CD4-positive, CD25-positive, alpha-beta regulatory T cell (primary cell): ENCODE results near the gene MEIS1. TPM values are rescaled to one million over a fixed set of nuclear protein-coding genes. Genes with fewer than 3 reads are reported as not detected.

Experiments
- ATAC-seq, 2 donors: fragments of 150-1000 bp; cut with Tn5 transposase; one replicate each; pipeline ENCODE4 v1.10.0; 2021; ENCODE audit warnings: low read depth in 2 of 2, moderate number of reproducible peaks in 2 of 2, moderate library complexity in 1 of 2
- DNase-seq, 3 donors: peaks; one replicate each; pipeline versions ENCODE4 v3.0.0 to v3.0.0-alpha.2; 2012 to 2022; ENCODE audit warnings: mixed read lengths in 1 of 3
- H3K27ac ChIP-seq: one replicate; pipeline ENCODE4 v1.7.0; 2013; ENCODE audit warnings: mild to moderate bottlenecking, low read length; ENCODE audit not compliant: insufficient read depth, poor library complexity, severe bottlenecking
- H3K27me3 ChIP-seq: one replicate; pipeline ENCODE4 v1.7.0; 2013; ENCODE audit warnings: low read length; ENCODE audit not compliant: control insufficient read depth, insufficient read depth
- H3K36me3 ChIP-seq: one replicate; pipeline ENCODE4 v1.7.0; 2013; ENCODE audit warnings: mild to moderate bottlenecking, low read length, moderate library complexity; ENCODE audit not compliant: control insufficient read depth, insufficient read depth
- H3K4me1 ChIP-seq: 2 replicates; pipeline ENCODE4 v1.7.0; 2013; ENCODE audit warnings: mild to moderate bottlenecking, low read length; ENCODE audit not compliant: insufficient read depth, control insufficient read depth, poor library complexity, severe bottlenecking
- H3K4me3 ChIP-seq: one replicate; pipeline ENCODE4 v1.7.0; 2013; ENCODE audit warnings: low read depth, mild to moderate bottlenecking, low read length, moderate library complexity
- H3K9me3 ChIP-seq, 2 experiments: 1 replicate in 1 of 2; 2 replicates in 1 of 2; pipeline ENCODE4 v1.7.0; 2013; ENCODE audit warnings: low read length in 2 of 2, mild to moderate bottlenecking in 1 of 2, moderate library complexity in 1 of 2; ENCODE audit not compliant: control insufficient read depth in 2 of 2
- H3K27ac Mint-ChIP-seq, 3 donors: one replicate each; pipeline ENCODE4 v1.8.0; 2020 to 2022; ENCODE audit warnings: mild to moderate bottlenecking in 3 of 3, mixed read lengths in 3 of 3, moderate library complexity in 2 of 3
- H3K27me3 Mint-ChIP-seq: one replicate; pipeline ENCODE4 v1.8.0; 2022; ENCODE audit warnings: mild to moderate bottlenecking, mixed read lengths
- H3K36me3 Mint-ChIP-seq: one replicate; pipeline ENCODE4 v1.8.0; 2020; ENCODE audit warnings: mixed read lengths
- H3K4me1 Mint-ChIP-seq, 4 donors: one replicate each; pipeline ENCODE4 v1.8.0; 2020 to 2022; ENCODE audit warnings: mixed read lengths in 4 of 4, mild to moderate bottlenecking in 1 of 4
- H3K4me3 Mint-ChIP-seq, 4 donors: one replicate each; pipeline ENCODE4 v1.8.0; 2020 to 2022; ENCODE audit warnings: mild to moderate bottlenecking in 4 of 4, mixed read lengths in 4 of 4, moderate library complexity in 3 of 4
- H3K9me3 Mint-ChIP-seq, 7 donors: one replicate each; pipeline ENCODE4 v1.8.0; 2020 to 2022; ENCODE audit warnings: mixed read lengths in 7 of 7, mild to moderate bottlenecking in 3 of 7, moderate library complexity in 2 of 7
- polyA plus RNA-seq, 4 donors: library from polyadenylated mRNA; unstranded; fragments of 300-500 nt; fragmentation: Illumina TruSeq; gene quantifications; one replicate each; pipeline ENCODE4 v1.2.3, GENCODE V29; 2021
- total RNA-seq: library from RNA; stranded (reverse); gene quantifications from one replicate; pipeline ENCODE4 v1.2.3, GENCODE V29; 2022

MEIS1 gene
- total and polyA plus RNA-seq, 5 donors from 2014 or later: 3.6 TPM; not detected in 4

DNA sequence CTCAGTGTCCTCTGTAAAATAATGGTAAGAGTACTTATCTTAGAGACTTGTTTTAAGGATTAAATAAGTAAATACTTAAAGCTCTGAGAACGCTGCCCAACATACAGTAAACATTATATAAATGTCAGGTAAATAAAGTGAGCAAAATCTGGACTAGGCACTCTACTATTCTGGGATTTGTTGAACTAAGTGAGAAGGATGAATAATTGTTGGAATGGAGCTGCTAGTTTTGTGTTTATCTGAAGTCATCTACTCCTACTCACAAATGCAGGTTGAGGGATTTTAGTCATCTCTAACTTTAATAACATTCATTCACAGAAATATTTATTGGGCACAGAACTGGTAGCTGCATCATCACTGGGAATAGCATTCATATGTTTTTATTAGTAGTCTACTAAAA lies 103.4 kb downstream of the MEIS1 start:
- Mint-ChIP-seq H3K4me3 (no peak overlapping the region), H3K36me3 (no peaks in the 10 kb centered on the region), H3K9me3 (peaks cover 0 to 3% (median 0%) of the 10 kb centered on the region in 7 donors), H3K27me3 (peaks cover 11% of the 10 kb centered on the region), H3K4me1 (no peaks in the 10 kb centered on the region), H3K27ac (no peak overlapping the region)
- H3K4me1 ChIP-seq: no peaks in the 10 kb centered on the region
- no peaks in the 10 kb centered on the region for H3K9me3 ChIP-seq
- H3K27me3 ChIP-seq: no peaks in the 10 kb centered on the region
- no peak overlapping the region for H3K4me3 ChIP-seq
- no peak for DNase-seq
- H3K36me3 ChIP-seq: no peaks in the 10 kb centered on the region
- ATAC-seq: no peak
- H3K27ac ChIP-seq: no peak overlapping the region

GRCh38 chr2:66539452-66539851 lies 104.5 kb downstream of the MEIS1 start:
- Histone ChIP-seq H3K4me3 (no peak overlapping the region), H3K9me3 (no peaks in the 10 kb centered on the region), H3K27me3 (no peaks in the 10 kb centered on the region), H3K36me3 (no peaks in the 10 kb centered on the region), H3K4me1 (no peaks in the 10 kb centered on the region), H3K27ac (no peak overlapping the region)
- DNase-seq (no peak), ATAC-seq (no peak)
- Mint-ChIP-seq H3K4me3 (no peak overlapping the region), H3K36me3 (no peaks in the 10 kb centered on the region), H3K9me3 (peaks cover 0 to 3% (median 0%) of the 10 kb centered on the region in 7 donors), H3K4me1 (no peaks in the 10 kb centered on the region), H3K27me3 (peaks cover 11% of the 10 kb centered on the region), H3K27ac (no peak overlapping the region)

DNA sequence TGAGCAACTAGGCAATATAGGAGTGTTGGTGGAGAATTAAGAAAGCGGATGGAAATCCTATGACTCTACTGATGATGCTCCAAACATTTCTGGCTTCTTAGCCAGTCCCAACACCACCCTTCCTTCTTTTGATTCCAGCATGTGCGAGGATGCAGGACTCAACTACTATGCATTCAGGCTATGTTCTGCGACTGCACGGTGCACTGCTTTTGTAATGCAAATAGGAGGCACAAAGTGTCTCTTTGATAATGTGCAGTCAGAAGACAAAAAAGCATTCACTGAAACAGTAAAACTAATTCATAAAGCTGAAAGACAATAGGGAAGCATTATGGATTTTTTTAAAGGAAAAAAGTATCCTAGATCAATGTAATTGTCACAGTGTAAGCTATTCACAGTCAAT lies 106.7 kb downstream of the MEIS1 start:
- H3K36me3 Mint-ChIP-seq: no peaks in the 10 kb centered on the region

DNA sequence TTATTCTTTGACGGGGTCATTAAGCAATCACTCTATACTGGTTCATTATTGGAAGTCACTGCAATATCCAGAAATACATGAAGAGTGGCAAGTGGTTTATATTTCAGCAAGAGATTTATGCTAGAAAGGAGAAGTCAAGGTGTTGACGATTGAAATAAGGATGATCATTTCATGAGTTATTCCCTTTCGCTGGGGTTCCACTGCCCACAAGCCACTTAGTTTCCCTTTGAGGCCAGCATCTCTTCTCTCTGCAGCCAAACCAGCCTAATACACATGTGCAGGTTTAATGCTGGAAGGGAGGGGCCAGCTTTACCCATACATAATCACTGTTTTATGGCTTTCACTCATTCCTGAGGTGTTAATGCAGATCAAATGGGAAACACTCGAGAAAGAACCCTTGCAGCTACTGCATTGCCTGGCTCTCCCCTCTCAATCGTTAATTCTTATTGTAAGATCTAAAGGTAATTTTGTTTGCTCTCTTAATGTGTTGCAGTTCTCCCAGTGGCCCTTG lies 108.4 kb downstream of the MEIS1 start:
- H3K36me3 ChIP-seq: no peaks in the 10 kb centered on the region
- no peaks in the 10 kb centered on the region for H3K9me3 ChIP-seq
- no peak overlapping the region for H3K4me3 ChIP-seq
- no peak overlapping the region for H3K27ac Mint-ChIP-seq
- no peak for ATAC-seq
- H3K4me1 Mint-ChIP-seq: no peaks in the 10 kb centered on the region
- H3K4me3 Mint-ChIP-seq: no peak overlapping the region
- DNase-seq: no peak
- H3K36me3 Mint-ChIP-seq: no peaks in the 10 kb centered on the region
- H3K27ac ChIP-seq: no peak overlapping the region
- H3K27me3 ChIP-seq: no peaks in the 10 kb centered on the region
- peaks cover 0 to 8% (median 0%) of the 10 kb centered on the region in 7 donors for H3K9me3 Mint-ChIP-seq
- peaks cover 4% of the 10 kb centered on the region for H3K27me3 Mint-ChIP-seq
- H3K4me1 ChIP-seq: no peaks in the 10 kb centered on the region

More for the DNA sequence above, 106.7 kb downstream of the MEIS1 start:
- peaks cover 0 to 8% (median 0%) of the 10 kb centered on the region in 7 donors for H3K9me3 Mint-ChIP-seq
- H3K4me3 ChIP-seq: no peak overlapping the region
- H3K4me3 Mint-ChIP-seq: no peak overlapping the region
- H3K4me1 ChIP-seq: no peaks in the 10 kb centered on the region
- no peaks in the 10 kb centered on the region for H3K4me1 Mint-ChIP-seq
- H3K36me3 ChIP-seq: no peaks in the 10 kb centered on the region
- no peak overlapping the region for H3K27ac Mint-ChIP-seq
- DNase-seq (no peak), ATAC-seq (no peak)
- peaks cover 4% of the 10 kb centered on the region for H3K27me3 Mint-ChIP-seq
- H3K27ac ChIP-seq: no peak overlapping the region
- no peaks in the 10 kb centered on the region for H3K27me3 ChIP-seq
- H3K9me3 ChIP-seq: no peaks in the 10 kb centered on the region

GRCh38 chr2:66544258-66544657 lies 109.3 kb downstream of the MEIS1 start:
- Histone ChIP-seq H3K36me3 (no peaks in the 10 kb centered on the region), H3K9me3 (no peaks in the 10 kb centered on the region), H3K27me3 (no peaks in the 10 kb centered on the region), H3K27ac (no peak overlapping the region), H3K4me3 (no peak overlapping the region), H3K4me1 (no peaks in the 10 kb centered on the region)
- H3K9me3 Mint-ChIP-seq: peaks cover 0 to 8% (median 0%) of the 10 kb centered on the region in 7 donors
- no peak overlapping the region for H3K4me3 Mint-ChIP-seq
- DNase-seq (no peak), ATAC-seq (no peak)
- no peak overlapping the region for H3K27ac Mint-ChIP-seq
- no peaks in the 10 kb centered on the region for H3K4me1 Mint-ChIP-seq
- H3K27me3 Mint-ChIP-seq: peaks cover 4% of the 10 kb centered on the region
- H3K36me3 Mint-ChIP-seq: no peaks in the 10 kb centered on the region

- no peaks in the 10 kb centered on the region for H3K4me1 Mint-ChIP-seq
- no peak overlapping the region for H3K4me3 Mint-ChIP-seq
- DNase-seq (no peak), ATAC-seq (no peak)
- H3K36me3 Mint-ChIP-seq: no peaks in the 10 kb centered on the region
- Histone ChIP-seq H3K27me3 (no peaks in the 10 kb centered on the region), H3K4me3 (no peak overlapping the region), H3K9me3 (no peaks in the 10 kb centered on the region), H3K36me3 (no peaks in the 10 kb centered on the region), H3K27ac (no peak overlapping the region), H3K4me1 (no peaks in the 10 kb centered on the region)
- H3K27me3 Mint-ChIP-seq: peaks cover 4% of the 10 kb centered on the region
- peaks cover 0 to 8% (median 0%) of the 10 kb centered on the region in 7 donors for H3K9me3 Mint-ChIP-seq
- H3K27ac Mint-ChIP-seq: no peak overlapping the region
Observed at GRCh38 chr2:66545258-66545657, 110.3 kb downstream of the MEIS1 start.

- Mint-ChIP-seq H3K36me3 (no peaks in the 10 kb centered on the region), H3K27me3 (peaks cover 4% of the 10 kb centered on the region), H3K4me1 (no peaks in the 10 kb centered on the region), H3K4me3 (no peak overlapping the region), H3K9me3 (peaks cover 0 to 8% (median 0%) of the 10 kb centered on the region in 7 donors), H3K27ac (no peak overlapping the region)
- no peak overlapping the region for H3K4me3 ChIP-seq
- ATAC-seq (no peak), DNase-seq (no peak)
- H3K9me3 ChIP-seq: no peaks in the 10 kb centered on the region
- no peaks in the 10 kb centered on the region for H3K4me1 ChIP-seq
- no peaks in the 10 kb centered on the region for H3K27me3 ChIP-seq
- H3K27ac ChIP-seq: no peak overlapping the region
- H3K36me3 ChIP-seq: no peaks in the 10 kb centered on the region
Observed at GRCh38 chr2:66547118-66547517, 112.2 kb downstream of the MEIS1 start.

DNA sequence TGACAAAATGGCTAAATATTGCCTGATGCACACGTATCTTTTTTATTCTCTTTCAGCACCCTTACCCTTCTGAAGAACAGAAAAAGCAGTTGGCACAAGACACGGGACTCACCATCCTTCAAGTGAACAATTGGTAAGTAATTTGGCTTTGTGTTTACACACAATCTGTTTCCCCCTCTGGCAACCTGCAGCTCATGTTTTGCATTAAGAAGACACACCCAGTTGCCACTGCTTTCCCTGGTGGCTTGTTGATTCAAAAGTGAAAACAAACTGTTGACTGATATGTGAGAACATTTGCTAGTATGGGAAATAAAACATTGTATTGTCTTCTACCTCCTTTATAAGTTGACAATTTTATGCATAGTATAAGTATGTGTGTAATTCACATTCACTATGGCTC lies 113.0 kb downstream of the MEIS1 start:
- no peaks in the 10 kb centered on the region for H3K9me3 ChIP-seq
- no peak overlapping the region for H3K4me3 Mint-ChIP-seq
- no peak overlapping the region for H3K27ac Mint-ChIP-seq
- H3K27me3 Mint-ChIP-seq: peaks cover 3% of the 10 kb centered on the region
- no peaks in the 10 kb centered on the region for H3K27me3 ChIP-seq
- H3K36me3 Mint-ChIP-seq: no peaks in the 10 kb centered on the region
- DNase-seq: no peak
- no peaks in the 10 kb centered on the region for H3K36me3 ChIP-seq
- no peaks in the 10 kb centered on the region for H3K4me1 ChIP-seq
- no peaks in the 10 kb centered on the region for H3K4me1 Mint-ChIP-seq
- H3K9me3 Mint-ChIP-seq: peaks cover 0 to 7% (median 0%) of the 10 kb centered on the region in 7 donors
- H3K27ac ChIP-seq: no peak overlapping the region
- no peak overlapping the region for H3K4me3 ChIP-seq
- no peak for ATAC-seq
